ENCODE measurements around the gene DHX38.

DNA sequence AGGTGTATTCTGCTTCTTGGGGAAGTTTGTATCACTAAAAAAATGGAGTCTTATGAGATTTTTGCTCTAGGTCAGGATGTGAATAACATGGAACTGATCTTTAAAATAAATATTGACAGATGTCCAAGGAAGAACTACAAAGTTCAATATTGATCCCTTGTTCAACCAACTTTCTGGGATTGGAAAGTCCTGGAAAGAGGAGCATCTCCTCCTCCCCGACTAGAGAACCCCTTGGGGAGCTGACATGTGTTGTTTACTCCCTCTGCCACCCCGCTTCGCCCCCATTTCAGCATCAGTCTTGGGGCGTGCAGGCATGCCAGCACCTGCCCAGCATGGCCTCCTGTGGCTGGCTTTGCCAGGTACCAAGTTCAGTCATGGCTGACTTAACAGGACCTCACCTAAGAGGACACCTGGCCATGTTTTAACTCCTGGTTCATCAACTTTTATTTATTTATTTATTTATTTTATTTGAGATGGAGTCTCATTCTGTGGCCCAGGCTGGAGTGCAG, 44.5 kb downstream of the DHX38 start:
- no peak for TF ChIP-seq POLR2A (IDR thresholded peaks at IDR 0.05)
- TF ChIP-seq, protein P1, sequence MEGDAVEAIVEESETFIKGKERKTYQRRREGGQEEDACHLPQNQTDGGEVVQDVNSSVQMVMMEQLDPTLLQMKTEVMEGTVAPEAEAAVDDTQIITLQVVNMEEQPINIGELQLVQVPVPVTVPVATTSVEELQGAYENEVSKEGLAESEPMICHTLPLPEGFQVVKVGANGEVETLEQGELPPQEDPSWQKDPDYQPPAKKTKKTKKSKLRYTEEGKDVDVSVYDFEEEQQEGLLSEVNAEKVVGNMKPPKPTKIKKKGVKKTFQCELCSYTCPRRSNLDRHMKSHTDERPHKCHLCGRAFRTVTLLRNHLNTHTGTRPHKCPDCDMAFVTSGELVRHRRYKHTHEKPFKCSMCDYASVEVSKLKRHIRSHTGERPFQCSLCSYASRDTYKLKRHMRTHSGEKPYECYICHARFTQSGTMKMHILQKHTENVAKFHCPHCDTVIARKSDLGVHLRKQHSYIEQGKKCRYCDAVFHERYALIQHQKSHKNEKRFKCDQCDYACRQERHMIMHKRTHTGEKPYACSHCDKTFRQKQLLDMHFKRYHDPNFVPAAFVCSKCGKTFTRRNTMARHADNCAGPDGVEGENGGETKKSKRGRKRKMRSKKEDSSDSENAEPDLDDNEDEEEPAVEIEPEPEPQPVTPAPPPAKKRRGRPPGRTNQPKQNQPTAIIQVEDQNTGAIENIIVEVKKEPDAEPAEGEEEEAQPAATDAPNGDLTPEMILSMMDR (IDR thresholded peaks at IDR 0.05): no peak
